CD14-positive monocyte (primary cell): ENCODE results near the gene GEMIN8. TPM values are rescaled to one million over a fixed set of nuclear protein-coding genes. Genes with fewer than 3 reads are reported as not detected.

ENCODE experiments used
- DNase-seq, 3 donors: peaks; one replicate each; pipeline ENCODE4 v3.0.0-alpha.2; 2011 to 2022
- H2AFZ ChIP-seq: 2 replicates; pipeline ENCODE4 v1.6.0; 2012; ENCODE audit warnings: mild to moderate bottlenecking, low read depth, low read length, inconsistent platforms; ENCODE audit not compliant: insufficient read depth, poor library complexity, severe bottlenecking
- H3K27ac ChIP-seq, 2 donors: 1 replicate in 1 of 2; 2 replicates in 1 of 2; pipeline ENCODE4 v1.5.1; 2012 to 2013; ENCODE audit warnings: low read length in 2 of 2, control low read depth in 1 of 2, inconsistent platforms in 1 of 2, low read depth in 1 of 2, mild to moderate bottlenecking in 1 of 2
- H3K27me3 ChIP-seq, 2 donors: one replicate each; pipeline versions ENCODE4 v1.6.0 to v1.6.1; 2011 to 2013; ENCODE audit warnings: low read length in 2 of 2; ENCODE audit not compliant: control insufficient read depth in 2 of 2, insufficient read depth in 2 of 2
- H3K36me3 ChIP-seq, 2 donors: replicated peaks in 1 of 2; 1 replicate in 1 of 2; 2 replicates in 1 of 2; pipeline versions ENCODE4 v1.5.1 to v1.6.1; 2012 to 2013; ENCODE audit warnings: low read length in 2 of 2, control low read depth in 1 of 2, inconsistent platforms in 1 of 2, mild to moderate bottlenecking in 1 of 2; ENCODE audit not compliant: insufficient read depth in 2 of 2, control insufficient read depth in 1 of 2
- H3K4me1 ChIP-seq, 2 donors: 1 replicate in 1 of 2; 2 replicates in 1 of 2; pipeline versions ENCODE4 v1.5.1 to v1.6.1; 2012 to 2013; ENCODE audit warnings: low read length in 2 of 2, control low read depth in 1 of 2, inconsistent platforms in 1 of 2, mild to moderate bottlenecking in 1 of 2, moderate library complexity in 1 of 2; ENCODE audit not compliant: insufficient read depth in 2 of 2, control insufficient read depth in 1 of 2
- H3K4me2 ChIP-seq: replicated peaks from 2 replicates; pipeline ENCODE3; 2012; ENCODE audit warnings: low read length, moderate library complexity, mild to moderate bottlenecking; ENCODE audit not compliant: poor library complexity, severe bottlenecking; ENCODE audit errors: extremely low read depth
- H3K4me3 ChIP-seq, 3 experiments: fragments of 200-600 bp in 1 of 3; sonication (generic) in 1 of 3; replicated peaks in 1 of 3; 1 replicate in 2 of 3; 2 replicates in 1 of 3; pipeline ENCODE4 v1.5.1; 2011 to 2013; ENCODE audit warnings: low read length in 3 of 3, mild to moderate bottlenecking in 3 of 3, control low read depth in 2 of 3, low read depth in 2 of 3, inconsistent platforms in 1 of 3, moderate library complexity in 1 of 3
- H3K79me2 ChIP-seq: 2 replicates; pipeline ENCODE4 v1.6.0; 2012; ENCODE audit warnings: mild to moderate bottlenecking, control low read depth, inconsistent platforms, low read length, moderate library complexity; ENCODE audit not compliant: insufficient read depth
- H3K9ac ChIP-seq: 2 replicates; pipeline ENCODE4 v1.6.0; 2017; ENCODE audit warnings: low read length, mild to moderate bottlenecking; ENCODE audit not compliant: insufficient read depth, poor library complexity, severe bottlenecking
- H3K9me3 ChIP-seq, 2 donors: replicated peaks in 1 of 2; 1 replicate in 1 of 2; 2 replicates in 1 of 2; pipeline versions ENCODE4 v1.5.1 to v1.6.1; 2012 to 2013; ENCODE audit warnings: low read length in 2 of 2, control low read depth in 1 of 2; ENCODE audit not compliant: control insufficient read depth in 1 of 2, insufficient read depth in 1 of 2
- H4K20me1 ChIP-seq: 2 replicates; pipeline ENCODE4 v1.6.0; 2012; ENCODE audit warnings: mild to moderate bottlenecking, low read length, control low read depth, moderate library complexity; ENCODE audit not compliant: insufficient read depth
- H3K27ac Mint-ChIP-seq, 7 donors: one replicate each; pipeline ENCODE4 v1.8.0; 2020; ENCODE audit warnings: mild to moderate bottlenecking in 7 of 7, mixed read lengths in 7 of 7, moderate library complexity in 6 of 7, inconsistent platforms in 2 of 7
- H3K27me3 Mint-ChIP-seq, 3 donors: one replicate each; pipeline ENCODE4 v1.8.0; 2021 to 2022; ENCODE audit warnings: low read depth in 3 of 3, mild to moderate bottlenecking in 3 of 3, mixed read lengths in 3 of 3, moderate library complexity in 3 of 3, inconsistent platforms in 1 of 3
- H3K36me3 Mint-ChIP-seq, 2 donors: one replicate each; pipeline ENCODE4 v1.8.0; 2020; ENCODE audit warnings: mixed read lengths in 2 of 2, inconsistent platforms in 1 of 2, mild to moderate bottlenecking in 1 of 2
- H3K4me1 Mint-ChIP-seq: one replicate; pipeline ENCODE4 v1.8.0; 2020; ENCODE audit warnings: mild to moderate bottlenecking, mixed read lengths
- H3K4me3 Mint-ChIP-seq, 2 donors: one replicate each; pipeline ENCODE4 v1.8.0; 2020; ENCODE audit warnings: mild to moderate bottlenecking in 2 of 2, mixed read lengths in 2 of 2, moderate library complexity in 1 of 2
- H3K9me3 Mint-ChIP-seq, 7 donors: one replicate each; pipeline ENCODE4 v1.8.0; 2020 to 2022; ENCODE audit warnings: mixed read lengths in 7 of 7, mild to moderate bottlenecking in 6 of 7, moderate library complexity in 6 of 7, inconsistent platforms in 2 of 7
- CTCF ChIP-seq: fragments of 200-600 bp; IDR thresholded peaks from one replicate; pipeline ENCODE4 v1.8.0; 2022; ENCODE audit warnings: antibody characterized with exemption, mild to moderate bottlenecking
- WGBS: methylation state at CpG from one replicate; pipeline ENCODE4 v1.1.5; 2013; ENCODE audit warnings: missing lambda C conversion rate; ENCODE audit not compliant: insufficient coverage; 5-methylcytosine and 5-hydroxymethylcytosine counted together
- intact Hi-C, 2 donors: fragments of 100-400 bp; cut with micrococcal nuclease; formaldehyde crosslinking; loops; one replicate each; pipeline versions ENCODE4 v1.15.0 to v1.15.1; 2023
- polyA plus RNA-seq, 3 donors: library from polyadenylated mRNA; depleted of rRNA in 1 of 3; unstranded in 2 of 3; stranded (reverse) in 1 of 3; fragments of 300-500 nt in 2 of 3; fragments of >200 nt in 1 of 3; fragmentation: Illumina TruSeq in 2 of 3; gene quantifications; 1 replicate in 2 of 3; 2 replicates in 1 of 3; pipeline ENCODE4 v1.2.3, GENCODE V29; 2012 to 2021

GEMIN8 gene
- polyA plus RNA-seq, 3 donors, result 10.9 to 15.0 (median 12.6) TPM

GRCh38 chrX:14038375-14039085, 8.8 kb upstream of the GEMIN8 start:
- intact Hi-C loops, result loop anchor here (5.0 to 10.0 kb wide), 3 partner anchors 274 to 1204 kb away; no protein-coding TSS in a partner anchor
- Mint-ChIP-seq H3K27ac (peak overlapping the region in 4 of 7 donors; percentile 15 to 45 (median 38)), H3K27me3 (peaks cover 0 to 8% (median 0%) of the 10 kb centered on the region in 3 donors), H3K9me3 (no peaks in the 10 kb centered on the region), H3K4me1 (peaks cover 9% of the 10 kb centered on the region), H3K4me3 (peak overlapping the region in 1 of 2 donors; percentile 21), H3K36me3 (no peaks in the 10 kb centered on the region)
- Histone ChIP-seq H3K79me2 (no peaks in the 10 kb centered on the region), H3K4me2 (no peak overlapping the region), H3K9ac (no peak overlapping the region), H3K27ac (no peak overlapping the region), H4K20me1 (no peaks in the 10 kb centered on the region), H3K4me3 (no peak overlapping the region), H2AFZ (no peak overlapping the region), H3K27me3 (peaks cover 0 to 3% of the 10 kb centered on the region in 2 donors), H3K4me1 (peaks cover 6 to 11% of the 10 kb centered on the region in 2 donors), H3K9me3 (no peaks in the 10 kb centered on the region), H3K36me3 (no peaks in the 10 kb centered on the region)
- no peak for TF ChIP-seq CTCF
- peak; percentile 33 to 80 (median 57) for DNase-seq
- no CpG with 5 or more reads among the region's 3 CpGs for WGBS

GRCh38 chrX:14032406-14032805, 2.7 kb upstream of the GEMIN8 start:
- no peak overlapping the region for H3K9ac ChIP-seq
- peaks cover 10 to 15% of the 10 kb centered on the region in 2 donors for H3K4me1 ChIP-seq
- Mint-ChIP-seq H3K27ac (no peak overlapping the region), H3K9me3 (peaks cover 0 to 6% (median 4%) of the 10 kb centered on the region in 7 donors), H3K4me3 (no peak overlapping the region), H3K27me3 (peaks cover 0 to 25% (median 1%) of the 10 kb centered on the region in 3 donors), H3K4me1 (peaks cover 13% of the 10 kb centered on the region), H3K36me3 (no peaks in the 10 kb centered on the region)
- H3K36me3 ChIP-seq, result no peaks in the 10 kb centered on the region
- peak overlapping the region; percentile 9 for H2AFZ ChIP-seq
- peak; percentile 61 for TF ChIP-seq CTCF
- no CpG with 5 or more reads among the region's 2 CpGs for WGBS
- H3K79me2 ChIP-seq, result no peaks in the 10 kb centered on the region
- DNase-seq, result peak; percentile 43 to 57 (median 47)
- no peaks in the 10 kb centered on the region for H4K20me1 ChIP-seq
- H3K27me3 ChIP-seq, result peaks cover 0 to 22% of the 10 kb centered on the region in 2 donors
- H3K9me3 ChIP-seq, result peaks cover 0 to 5% of the 10 kb centered on the region in 2 donors
- H3K4me2 ChIP-seq, result no peak overlapping the region
- H3K27ac ChIP-seq, result no peak overlapping the region
- intact Hi-C loops, result loop anchor here (5.0 to 10.0 kb wide), 5 partner anchors 268 to 525 kb away; no protein-coding TSS in a partner anchor
- H3K4me3 ChIP-seq, result no peak overlapping the region
